HG02884 (cell line): ENCODE measurements around the gene ATP5PB.

Source experiments
- ATAC-seq: cut with Tn5 transposase; IDR thresholded peaks from one replicate; pipeline ENCODE4 v1.9.1; 2021; ENCODE audit warnings: mild to moderate bottlenecking, moderate library complexity; ENCODE audit not compliant: unreplicated experiment

The ATP5PB gene

GRCh38 chr1:111448918-111449702 lies at the start of gene ATP5PB, which contains the start of gene WDR77:
Gene ATP5PB (plus strand): TSS chr1:111449464. CDS start chr1:111449542, 78 bp downstream.
Gene WDR77 (minus strand): TSS chr1:111449256. CDS start chr1:111449169, 87 bp downstream.
- ATAC-seq = peak; percentile 96

- ATAC-seq = no peak
Observed at GRCh38 chr1:111399792-111400610, 49.3 kb upstream of the ATP5PB start.

DNA sequence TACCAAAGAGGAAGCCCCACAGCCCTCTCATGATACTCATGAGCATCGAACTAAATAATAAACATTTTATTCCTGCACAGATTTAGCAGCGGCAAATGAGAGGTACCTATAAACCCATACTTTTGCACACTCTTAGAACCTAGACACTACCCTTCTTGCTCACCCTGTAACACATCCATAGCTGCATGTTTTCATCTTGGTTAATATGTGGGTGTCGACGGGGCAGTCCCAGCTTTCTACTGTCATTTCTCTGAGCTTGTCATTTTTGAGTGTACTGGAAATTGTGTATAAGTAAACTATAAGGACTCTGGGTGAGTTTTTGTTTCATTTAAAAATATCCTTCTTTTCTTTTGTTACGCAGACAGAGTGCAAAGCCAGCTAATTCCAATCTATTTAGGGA lies 47.2 kb upstream of the ATP5PB start:
- ATAC-seq = no peak

DNA sequence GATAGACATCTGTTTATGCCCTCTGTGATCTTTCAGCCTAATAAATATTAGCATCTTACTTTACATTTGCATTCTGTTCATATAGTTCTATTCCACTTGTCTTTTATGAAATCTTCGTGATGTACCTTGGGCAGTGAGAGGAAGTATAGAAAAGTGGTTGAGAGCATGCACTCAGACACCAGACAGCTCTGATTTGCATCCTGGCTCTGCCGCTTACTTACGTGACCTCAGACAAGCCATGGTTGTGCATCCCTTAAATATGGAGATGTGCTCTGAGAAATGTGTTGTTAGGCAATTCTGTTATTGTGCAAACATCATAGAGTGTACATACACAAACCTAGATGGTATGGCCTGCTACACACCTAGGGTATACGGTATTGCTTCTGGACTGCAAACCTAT lies 44.7 kb upstream of the ATP5PB start:
- ATAC-seq = no peak

DNA sequence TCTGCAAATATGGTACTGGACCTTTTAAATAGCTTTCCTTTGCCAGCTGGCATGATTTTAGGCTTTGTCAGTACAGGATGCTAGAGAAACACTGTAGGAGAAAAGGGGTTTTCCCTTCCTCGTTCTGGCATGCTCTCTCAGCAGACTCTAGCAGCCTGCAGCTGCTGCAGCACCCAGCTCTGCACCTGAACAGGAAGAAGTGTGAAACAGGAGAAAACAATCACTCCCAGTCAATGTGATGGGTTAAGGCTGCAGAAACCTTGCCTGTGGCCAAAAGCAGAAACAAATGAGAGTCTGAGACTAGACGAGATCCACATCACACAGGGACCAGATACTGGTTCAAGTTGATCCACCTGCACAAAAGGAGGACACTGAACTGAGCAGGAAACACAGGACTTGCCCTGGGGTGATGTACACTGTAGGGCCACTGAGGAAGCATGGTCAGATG lies 42.9 kb upstream of the ATP5PB start:
- peak; percentile 99 for ATAC-seq

DNA sequence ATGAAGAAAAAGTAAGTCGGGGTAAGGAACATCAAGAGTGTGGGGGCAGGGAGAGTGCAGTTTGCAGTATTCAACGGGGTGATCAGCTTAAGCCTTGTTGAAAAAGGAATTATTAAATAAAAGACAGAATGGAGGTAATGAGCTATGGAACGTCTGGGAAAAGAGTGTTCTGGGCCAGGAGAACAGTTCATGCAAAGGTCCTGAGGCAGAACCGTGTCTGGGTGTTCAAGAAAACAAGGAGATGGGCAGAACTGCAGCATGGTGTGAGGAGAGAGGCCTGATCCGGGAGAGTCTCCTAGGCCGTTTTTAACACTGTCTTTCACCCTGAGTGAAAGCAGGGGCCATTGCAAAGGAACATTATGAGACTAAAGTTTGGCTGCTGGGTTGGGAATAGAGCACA lies 42.0 kb upstream of the ATP5PB start:
- ATAC-seq = no peak

DNA sequence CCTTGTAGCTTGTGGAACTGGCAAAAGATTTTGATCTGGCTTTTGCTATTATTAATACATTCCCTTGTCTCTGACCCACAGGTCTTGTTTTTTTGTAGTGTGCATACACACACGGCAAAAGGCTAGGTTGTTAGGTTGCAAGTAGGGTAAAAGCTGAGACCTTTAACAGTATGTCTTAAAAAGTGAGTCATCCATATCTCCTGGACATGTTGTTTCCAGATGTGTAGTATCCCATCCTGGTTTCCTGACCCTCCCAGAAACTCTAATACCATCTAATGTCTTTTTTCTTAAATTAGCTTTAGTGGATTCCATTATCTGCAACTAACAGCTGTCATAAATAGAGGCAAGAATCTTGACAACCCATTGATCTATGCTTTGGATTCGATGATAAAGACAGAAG lies 36.4 kb upstream of the ATP5PB start:
- no peak for ATAC-seq

GRCh38 chr1:111414756-111415155 lies 34.5 kb upstream of the ATP5PB start:
- no peak for ATAC-seq

- ATAC-seq = no peak
Observed at GRCh38 chr1:111415461-111415860, 33.8 kb upstream of the ATP5PB start.

- ATAC-seq = no peak
Observed at GRCh38 chr1:111417755-111418154, 31.5 kb upstream of the ATP5PB start.

DNA sequence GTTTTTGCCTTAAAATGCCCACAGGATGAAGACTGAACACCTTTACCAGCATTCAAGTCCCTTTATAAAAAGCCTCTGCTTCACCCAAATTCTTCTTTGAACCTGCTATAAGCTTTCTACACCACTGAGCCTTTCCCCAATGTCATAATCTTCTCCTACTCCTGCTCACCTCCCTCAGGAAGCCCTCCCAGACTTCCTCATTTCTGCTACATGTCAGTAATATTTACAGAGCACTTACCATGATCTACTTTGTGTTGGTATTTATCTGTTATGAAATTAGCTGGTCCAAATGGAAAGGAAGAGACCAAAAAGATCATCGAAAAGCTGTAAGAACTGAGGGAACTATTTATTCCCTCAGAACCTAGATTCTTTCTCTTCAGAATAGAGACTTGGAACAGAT lies 30.2 kb upstream of the ATP5PB start:
- ATAC-seq = no peak

DNA sequence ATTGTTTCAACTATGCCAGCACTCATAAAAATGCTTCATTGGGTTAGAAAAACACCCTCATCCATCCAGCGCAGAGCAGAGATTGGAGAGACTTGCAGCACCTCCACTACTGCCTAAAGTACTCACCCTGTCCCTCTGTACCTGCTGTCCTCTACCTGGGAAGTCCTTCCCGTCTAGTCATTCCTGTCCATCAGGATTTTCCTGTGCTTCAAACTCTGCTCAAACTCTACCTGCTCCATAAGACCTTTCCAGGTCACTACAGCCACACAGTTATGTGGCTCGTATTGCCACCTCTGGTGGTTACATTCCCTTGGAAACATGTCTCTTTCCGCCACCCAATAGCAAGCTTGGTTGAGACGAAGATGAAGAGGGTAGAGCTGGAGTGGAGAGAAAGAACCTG lies 28.9 kb upstream of the ATP5PB start:
- no peak for ATAC-seq

DNA sequence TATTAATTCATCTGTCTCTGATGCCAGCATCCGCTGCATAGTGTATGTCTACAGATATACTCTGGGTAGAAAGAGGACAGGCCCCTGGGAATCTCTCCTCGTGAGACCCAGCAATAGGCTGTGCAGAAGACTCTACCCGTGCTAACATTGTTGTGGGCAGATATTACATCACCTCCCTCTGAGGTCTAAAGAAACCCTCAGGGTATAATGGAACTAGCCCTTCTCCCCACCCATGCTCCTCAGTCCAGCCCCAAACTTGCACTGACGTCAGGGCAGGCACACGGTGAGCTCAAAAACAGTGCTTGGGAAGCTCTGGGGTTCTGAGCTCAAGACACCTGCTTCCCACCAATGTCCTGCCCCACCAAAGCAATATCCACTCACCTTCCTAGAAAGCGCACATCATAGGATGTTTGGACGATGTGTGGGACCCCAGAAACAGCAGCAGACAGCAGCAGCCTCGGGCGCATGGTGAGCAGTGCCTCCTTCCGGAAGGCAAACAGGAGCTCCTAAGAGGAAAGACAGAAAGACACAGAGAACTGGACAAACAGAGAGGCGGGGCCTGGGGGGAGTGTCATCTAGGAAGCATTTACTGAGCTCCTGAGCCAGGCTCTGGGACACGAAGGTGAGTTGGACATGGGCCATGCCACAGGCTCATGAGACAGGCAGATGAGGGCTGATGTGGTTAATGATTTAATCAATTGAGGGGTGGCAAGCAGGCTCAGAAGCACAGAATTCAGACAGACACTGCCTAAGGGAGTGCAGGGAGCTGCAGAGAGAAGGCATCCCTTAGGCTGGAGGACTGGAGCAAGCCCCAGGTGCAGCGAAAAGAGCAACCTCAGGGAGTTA lies 26.5 kb upstream of the ATP5PB start:
- no peak for ATAC-seq

GRCh38 chr1:111424281-111424680 lies 25.0 kb upstream of the ATP5PB start:
- ATAC-seq = no peak

- ATAC-seq = no peak
Observed at GRCh38 chr1:111436726-111437125, 12.5 kb upstream of the ATP5PB start.

- ATAC-seq = no peak
Observed at GRCh38 chr1:111439461-111440351, 9.6 kb upstream of the ATP5PB start.

DNA sequence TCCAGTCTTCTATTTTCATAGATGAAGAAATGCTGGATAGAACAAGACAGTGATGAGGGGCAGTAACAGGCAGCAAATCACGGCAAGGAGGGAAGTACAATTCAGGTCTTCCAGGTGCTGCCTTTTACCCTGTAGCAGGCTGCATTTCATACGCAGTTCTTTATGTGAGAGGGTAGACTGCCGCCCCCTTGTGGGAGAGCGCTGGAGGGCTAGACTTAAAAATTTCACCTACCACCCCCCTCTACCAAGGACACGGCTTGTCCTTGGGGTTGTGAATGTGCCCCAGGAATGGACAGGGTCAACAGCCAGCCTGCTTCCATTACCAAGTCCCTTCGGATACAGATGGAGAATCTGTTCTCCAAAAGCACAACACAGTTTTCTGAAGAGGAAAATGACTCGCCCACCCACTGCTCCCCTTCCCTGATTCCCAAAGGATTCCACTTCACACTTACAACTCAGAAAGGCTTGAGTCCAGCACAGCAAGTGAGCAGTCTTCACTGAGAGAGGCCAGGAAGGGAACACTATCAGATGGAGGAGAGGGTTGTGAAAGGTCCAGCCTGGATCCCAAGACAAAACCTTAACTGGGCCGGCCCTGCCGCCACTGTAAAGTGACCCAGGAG lies 7.6 kb upstream of the ATP5PB start:
- no peak for ATAC-seq

DNA sequence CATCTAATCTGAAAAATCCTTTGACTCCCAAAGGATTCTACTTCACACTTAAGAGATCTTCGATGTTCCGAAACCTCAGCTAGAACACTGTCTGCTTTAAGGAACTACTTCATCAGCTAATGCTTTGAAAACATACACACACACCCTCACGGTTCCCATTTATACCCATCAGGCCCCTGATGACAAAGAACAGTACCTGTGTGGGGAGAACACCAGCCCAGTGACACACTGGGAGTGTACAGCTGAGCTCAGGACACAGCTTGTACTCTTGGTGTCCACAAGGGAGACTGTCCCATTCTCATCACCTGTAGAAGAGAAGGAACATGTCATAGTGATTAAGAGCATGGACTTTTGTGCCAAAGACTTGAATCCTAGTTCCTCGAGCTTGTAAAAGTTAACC lies 6.8 kb upstream of the ATP5PB start:
- ATAC-seq = no peak

DNA sequence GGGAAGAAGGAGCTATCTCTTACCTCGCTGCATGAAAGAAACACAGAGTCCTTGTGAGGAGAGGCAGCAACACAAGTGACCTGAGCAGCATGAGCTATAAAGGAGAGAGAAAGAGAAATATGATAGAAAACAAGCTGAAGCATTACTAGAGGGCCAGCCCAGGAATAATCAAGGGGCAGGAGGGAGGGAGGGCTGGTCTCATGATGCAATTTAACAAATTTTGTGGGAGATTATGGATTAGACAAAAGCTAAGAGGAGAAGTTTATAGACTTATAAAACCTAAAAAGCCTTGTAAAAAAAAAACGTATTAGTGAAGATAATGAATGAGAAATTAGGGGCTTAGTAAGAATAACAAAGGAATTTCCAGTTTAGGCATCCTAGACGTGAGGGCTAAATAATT lies 5.2 kb upstream of the ATP5PB start:
- no peak for ATAC-seq

- ATAC-seq = no peak
Observed at GRCh38 chr1:111446546-111446945, 2.7 kb upstream of the ATP5PB start.
